Neuronal stem cell (in vitro differentiated cells): Measurements from ENCODE around the gene FSTL4.
"Not testable (repeated sequence)": the region's sequence is repeated elsewhere in the genome, so short reads cannot be mapped to it uniquely, and the experiment has no call there.

Source experiments
- DNase-seq: peaks from one replicate; pipeline ENCODE4 v3.0.0-alpha.2; 2013; ENCODE audit warnings: low spot score
- H2AFZ ChIP-seq: one replicate; pipeline ENCODE4 v1.6.1; 2013; ENCODE audit warnings: mild to moderate bottlenecking, low read length, inconsistent platforms
- H2AK5ac ChIP-seq: 2 replicates; pipeline ENCODE4 v1.6.1; 2013; ENCODE audit warnings: low read depth, mild to moderate bottlenecking, inconsistent platforms, low read length, moderate library complexity, mixed read lengths
- H2BK120ac ChIP-seq: 2 replicates; pipeline ENCODE4 v1.6.1; 2013; ENCODE audit warnings: low read depth, mild to moderate bottlenecking, inconsistent platforms, low read length, moderate library complexity, mixed read lengths
- H2BK12ac ChIP-seq: one replicate; pipeline ENCODE4 v1.6.1; 2013; ENCODE audit warnings: low read length, inconsistent platforms
- H2BK15ac ChIP-seq: 2 replicates; pipeline ENCODE4 v1.6.1; 2013; ENCODE audit warnings: mild to moderate bottlenecking, low read length, inconsistent platforms, mixed read lengths
- H2BK5ac ChIP-seq: one replicate; pipeline ENCODE4 v1.6.1; 2013; ENCODE audit warnings: inconsistent platforms, mild to moderate bottlenecking, low read length, moderate library complexity
- H3K14ac ChIP-seq: one replicate; pipeline ENCODE4 v1.6.1; 2013; ENCODE audit warnings: low read length, inconsistent platforms
- H3K18ac ChIP-seq: 2 replicates; pipeline ENCODE4 v1.6.1; 2013; ENCODE audit warnings: low read length, inconsistent platforms
- H3K23ac ChIP-seq: 2 replicates; pipeline ENCODE4 v1.6.1; 2013; ENCODE audit warnings: low read depth, mild to moderate bottlenecking, mixed read lengths, low read length, inconsistent platforms; ENCODE audit not compliant: poor library complexity
- H3K27ac ChIP-seq: replicated peaks from 3 replicates; pipeline ENCODE4 v1.5.1; 2013; ENCODE audit warnings: low read length, inconsistent platforms
- H3K27me3 ChIP-seq, 3 experiments: 2 replicates each; pipeline ENCODE4 v1.6.1; 2013; ENCODE audit warnings: low read length in 3 of 3, mild to moderate bottlenecking in 2 of 3, inconsistent platforms in 1 of 3, low read depth in 1 of 3, mixed read lengths in 1 of 3, moderate library complexity in 1 of 3; ENCODE audit not compliant: control insufficient read depth in 3 of 3, insufficient read depth in 3 of 3
- H3K36me3 ChIP-seq, 2 donors: replicated peaks in 1 of 2; 2 replicates each; pipeline ENCODE4 v1.6.1; 2013; ENCODE audit warnings: low read length in 2 of 2; ENCODE audit not compliant: control insufficient read depth in 2 of 2, insufficient read depth in 2 of 2
- H3K4ac ChIP-seq: 2 replicates; pipeline ENCODE4 v1.6.1; 2013; ENCODE audit warnings: inconsistent platforms, mild to moderate bottlenecking, low read length, moderate library complexity
- H3K4me1 ChIP-seq, 2 donors: 1 replicate in 1 of 2; 2 replicates in 1 of 2; pipeline ENCODE4 v1.6.1; 2013; ENCODE audit warnings: low read length in 2 of 2, low read depth in 1 of 2; ENCODE audit not compliant: control insufficient read depth in 2 of 2, insufficient read depth in 1 of 2
- H3K4me2 ChIP-seq: one replicate; pipeline ENCODE4 v1.6.1; 2013; ENCODE audit warnings: mild to moderate bottlenecking, low read length, inconsistent platforms; ENCODE audit not compliant: insufficient read depth, poor library complexity, severe bottlenecking
- H3K4me3 ChIP-seq, 2 donors: 2 replicates each; pipeline ENCODE4 v1.5.1; 2013; ENCODE audit warnings: low read length in 2 of 2, mild to moderate bottlenecking in 2 of 2, inconsistent platforms in 1 of 2, moderate library complexity in 1 of 2
- H3K79me1 ChIP-seq: one replicate; pipeline ENCODE4 v1.6.1; 2013; ENCODE audit warnings: low read depth, mild to moderate bottlenecking, inconsistent platforms, low read length, moderate library complexity
- H3K9ac ChIP-seq: one replicate; pipeline ENCODE4 v1.6.1; 2013; ENCODE audit warnings: mild to moderate bottlenecking, low read depth, low read length, inconsistent platforms; ENCODE audit not compliant: poor library complexity
- H3K9me3 ChIP-seq, 2 donors: replicated peaks in 1 of 2; 2 replicates each; pipeline versions ENCODE3 to v1.6.1; 2013; ENCODE audit warnings: low read length in 2 of 2, mild to moderate bottlenecking in 2 of 2, inconsistent platforms in 1 of 2, low read depth in 1 of 2, mixed read lengths in 1 of 2, moderate library complexity in 1 of 2; ENCODE audit not compliant: control insufficient read depth in 2 of 2, insufficient read depth in 1 of 2
- H4K8ac ChIP-seq: one replicate; pipeline ENCODE4 v1.6.1; 2013; ENCODE audit warnings: low read depth, mild to moderate bottlenecking, inconsistent platforms, low read length, moderate library complexity
- H4K91ac ChIP-seq: one replicate; pipeline ENCODE4 v1.6.1; 2013; ENCODE audit warnings: low read length, low read depth, mild to moderate bottlenecking, inconsistent platforms; ENCODE audit not compliant: poor library complexity
- WGBS, 2 donors: extraction: QIAGEN DNeasy Blood & Tissue Kit; methylation state at CpG; one replicate each; pipeline ENCODE4 v1.1.7; 2013; ENCODE audit warnings: missing lambda C conversion rate in 2 of 2, mixed read lengths in 1 of 2; ENCODE audit not compliant: insufficient read length in 2 of 2, insufficient replicate concordance in 1 of 2; ENCODE audit errors: extremely low coverage in 2 of 2; 5-methylcytosine and 5-hydroxymethylcytosine counted together

FSTL4 gene

DNA sequence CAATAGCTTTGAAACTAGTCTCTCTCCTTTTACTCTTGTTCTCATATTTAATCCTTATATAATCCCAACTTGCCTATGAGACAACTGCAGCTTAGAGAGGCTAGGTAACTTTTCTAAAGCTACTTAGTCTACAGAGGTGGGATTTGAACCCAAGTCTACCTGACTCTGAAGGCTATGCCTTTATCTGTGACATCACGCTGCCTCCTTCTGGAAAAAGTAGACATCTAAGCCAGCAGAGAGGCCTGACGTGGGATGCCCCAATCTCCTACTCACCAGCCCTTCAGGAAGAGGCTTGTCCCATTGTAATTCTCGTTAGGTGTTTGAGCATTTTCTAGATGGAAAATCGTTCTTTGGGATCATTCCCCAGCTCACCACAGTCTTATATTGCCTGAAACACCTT is 393.0 kb downstream of the FSTL4 start:
- H2AFZ ChIP-seq, result no peak overlapping the region
- peaks cover 0 to 5% (median 0%) of the 10 kb centered on the region in 3 experiments for H3K27me3 ChIP-seq
- no peak overlapping the region for H3K27ac ChIP-seq
- H3K79me1 ChIP-seq, result no peaks in the 10 kb centered on the region
- H3K14ac ChIP-seq, result no peak overlapping the region
- H3K23ac ChIP-seq, result no peak overlapping the region
- no CpG with 5 or more reads among the region's 4 CpGs for WGBS, 2 donors
- H3K4ac ChIP-seq, result no peak overlapping the region
- no peak overlapping the region for H2BK5ac ChIP-seq
- H4K91ac ChIP-seq, result no peak overlapping the region
- H3K9me3 ChIP-seq, result no peaks in the 10 kb centered on the region
- H2BK15ac ChIP-seq, result no peak overlapping the region
- no peak for DNase-seq
- no peaks in the 10 kb centered on the region for H3K36me3 ChIP-seq
- no peak overlapping the region for H2AK5ac ChIP-seq
- no peak overlapping the region for H3K4me3 ChIP-seq
- no peak overlapping the region for H3K18ac ChIP-seq
- H4K8ac ChIP-seq, result no peak overlapping the region
- H3K4me2 ChIP-seq, result no peak overlapping the region
- H3K9ac ChIP-seq, result no peak overlapping the region
- no peak overlapping the region for H2BK12ac ChIP-seq
- H2BK120ac ChIP-seq, result no peak overlapping the region
- peaks cover 3 to 13% of the 10 kb centered on the region in 2 donors for H3K4me1 ChIP-seq

DNA sequence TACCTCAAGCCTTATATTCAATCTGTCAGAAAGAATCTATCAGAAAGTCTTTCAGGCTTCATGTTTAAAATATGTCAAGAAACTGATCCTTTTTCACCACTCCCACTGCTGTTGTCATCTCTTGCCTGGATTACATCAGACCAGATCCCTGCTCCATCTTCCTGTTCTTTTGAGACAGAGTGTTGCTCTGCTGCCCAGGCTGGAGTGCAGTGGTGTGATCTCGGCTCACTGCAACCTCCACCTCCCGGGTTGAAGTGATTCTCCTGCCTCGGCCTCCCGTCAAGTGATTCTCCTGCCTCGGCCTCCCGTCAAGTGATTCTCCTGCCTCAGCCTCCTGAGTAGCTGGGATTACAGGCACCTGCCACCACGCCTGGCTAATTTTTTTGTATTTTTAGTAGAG is 396.2 kb downstream of the FSTL4 start:
- H3K4ac ChIP-seq, H3K4me1 ChIP-seq, H4K8ac ChIP-seq, H3K79me1 ChIP-seq, H2BK12ac ChIP-seq, H3K9me3 ChIP-seq, H4K91ac ChIP-seq, H3K9ac ChIP-seq, H2AK5ac ChIP-seq, H3K36me3 ChIP-seq, H2BK15ac ChIP-seq, H3K27ac ChIP-seq, H3K27me3 ChIP-seq, H3K18ac ChIP-seq, H3K4me3 ChIP-seq, H3K14ac ChIP-seq, H3K23ac ChIP-seq, H2AFZ ChIP-seq, H3K4me2 ChIP-seq, H2BK5ac ChIP-seq, DNase-seq, H2BK120ac ChIP-seq: not testable (repeated sequence)
- no CpG with 5 or more reads among the region's 7 CpGs for WGBS, 2 donors

DNA sequence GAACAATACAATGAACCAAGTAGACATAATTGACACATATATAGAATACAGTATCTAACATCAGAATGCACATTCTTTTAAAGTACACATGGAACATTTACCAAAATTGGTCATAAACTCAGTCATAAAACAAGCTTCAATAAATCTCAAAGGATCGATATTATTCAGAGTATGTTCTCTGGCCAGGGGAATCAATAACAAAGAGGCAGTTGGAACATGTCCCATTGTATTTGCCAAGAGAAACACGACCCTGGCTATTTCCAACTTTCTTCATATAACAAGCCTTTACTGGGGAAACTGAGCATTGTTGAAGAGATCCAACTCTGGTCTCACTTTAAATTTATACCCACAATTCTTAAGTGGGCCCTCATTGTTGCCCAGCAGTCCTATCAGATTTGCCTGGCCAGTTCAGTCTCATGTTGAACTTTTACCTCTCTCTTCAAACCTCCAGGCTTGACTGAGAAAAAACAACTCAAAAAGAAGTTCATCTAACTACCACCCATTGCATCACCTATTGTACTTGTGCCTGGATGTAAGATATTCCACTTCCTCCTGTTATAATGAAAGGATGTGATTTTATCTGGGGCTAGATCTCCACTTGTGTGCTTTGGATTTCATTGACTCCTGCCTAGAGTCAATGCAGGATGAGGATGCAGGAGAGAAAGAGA is 398.1 kb downstream of the FSTL4 start:
- DNase-seq, result no peak
- Histone ChIP-seq H3K9ac (no peak overlapping the region), H3K4me1 (no peaks in the 10 kb centered on the region), H3K9me3 (no peaks in the 10 kb centered on the region), H3K36me3 (no peaks in the 10 kb centered on the region), H3K23ac (no peak overlapping the region), H3K4me2 (no peak overlapping the region), H3K14ac (no peak overlapping the region), H2BK15ac (no peak overlapping the region), H4K8ac (no peak overlapping the region), H3K79me1 (no peaks in the 10 kb centered on the region), H4K91ac (no peak overlapping the region), H3K4me3 (no peak overlapping the region), H2BK12ac (no peak overlapping the region), H2BK5ac (no peak overlapping the region), H3K27me3 (peaks cover 0 to 5% (median 0%) of the 10 kb centered on the region in 3 experiments), H2AK5ac (no peak overlapping the region), H3K4ac (no peak overlapping the region), H2AFZ (no peak overlapping the region), H3K18ac (no peak overlapping the region), H3K27ac (no peak overlapping the region), H2BK120ac (no peak overlapping the region)
- WGBS, 2 donors, result no CpG with 5 or more reads among the region's 2 CpGs

DNA sequence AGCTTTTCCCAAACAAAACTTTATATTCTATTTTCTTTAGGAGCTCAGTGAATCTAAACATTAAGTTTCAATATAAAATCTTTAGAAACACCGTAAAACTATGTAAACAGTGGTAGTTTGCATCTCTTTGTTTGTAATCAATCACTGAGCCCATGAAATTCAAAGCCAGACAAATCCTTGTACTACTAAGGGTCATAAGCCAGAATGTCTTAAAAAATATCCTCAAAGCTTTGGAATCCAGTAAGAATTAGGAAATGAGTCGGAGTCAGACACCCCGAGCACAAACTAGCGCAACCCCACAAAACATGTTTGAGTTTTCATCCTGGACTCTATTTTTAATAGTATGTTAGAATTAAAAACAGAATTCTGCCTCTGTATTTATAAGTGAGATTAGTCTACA is 406.7 kb downstream of the FSTL4 start:
- no CpG with 5 or more reads among the region's 4 CpGs for WGBS, 2 donors
- Histone ChIP-seq H3K9me3 (no peaks in the 10 kb centered on the region), H3K4me2 (no peak overlapping the region), H2AK5ac (no peak overlapping the region), H2AFZ (no peak overlapping the region), H2BK12ac (no peak overlapping the region), H3K4ac (no peak overlapping the region), H3K36me3 (no peaks in the 10 kb centered on the region), H3K14ac (no peak overlapping the region), H2BK15ac (no peak overlapping the region), H2BK120ac (no peak overlapping the region), H3K79me1 (no peaks in the 10 kb centered on the region), H4K8ac (no peak overlapping the region), H4K91ac (no peak overlapping the region), H3K4me1 (no peaks in the 10 kb centered on the region), H3K9ac (no peak overlapping the region), H3K23ac (no peak overlapping the region), H3K4me3 (no peak overlapping the region), H2BK5ac (no peak overlapping the region), H3K27ac (no peak overlapping the region), H3K27me3 (no peaks in the 10 kb centered on the region), H3K18ac (no peak overlapping the region)
- DNase-seq, result no peak
